HG03025 (cell line): ENCODE measurements around the gene MRPS7.
"Not testable (repeated sequence)": the region's sequence is repeated elsewhere in the genome, so short reads cannot be mapped to it uniquely, and the experiment has no call there.

Source experiments
- ATAC-seq: cut with Tn5 transposase; IDR thresholded peaks from one replicate; pipeline ENCODE4 v1.9.1; 2021; ENCODE audit warnings: mild to moderate bottlenecking, moderate library complexity; ENCODE audit not compliant: unreplicated experiment, low FRiP score

The MRPS7 gene

GRCh38 chr17:75242461-75243042 is 19.1 kb upstream of the MRPS7 start:
- no peak for ATAC-seq

GRCh38 chr17:75244133-75244866 is 17.4 kb upstream of the MRPS7 start:
- no peak for ATAC-seq

GRCh38 chr17:75245011-75245410 is 16.7 kb upstream of the MRPS7 start:
- ATAC-seq, result no peak

- no peak for ATAC-seq
Measured at GRCh38 chr17:75246404-75246803, 15.3 kb upstream of the MRPS7 start.

GRCh38 chr17:75249564-75249963 is 12.1 kb upstream of the MRPS7 start:
- ATAC-seq, result no peak

- peak; percentile 82 for ATAC-seq
Measured at GRCh38 chr17:75250009-75250471, 11.6 kb upstream of the MRPS7 start.

- no peak for ATAC-seq
Measured at GRCh38 chr17:75252039-75252816, 9.5 kb upstream of the MRPS7 start.

GRCh38 chr17:75255954-75256698 is 5.6 kb upstream of the MRPS7 start:
- ATAC-seq, result not testable (repeated sequence)

- ATAC-seq, result not testable (repeated sequence)
Measured at GRCh38 chr17:75257228-75257627, 4.5 kb upstream of the MRPS7 start.

GRCh38 chr17:75260641-75261335 is 891 bp upstream of the MRPS7 start:
- peak; percentile 16 for ATAC-seq

- ATAC-seq, result no peak
Measured at GRCh38 chr17:75262112-75262606, 480 bp downstream of the MRPS7 start.

GRCh38 chr17:75263055-75263454 is 1.4 kb downstream of the MRPS7 start:
- ATAC-seq, result no peak

GRCh38 chr17:75265614-75266315 is 4.1 kb downstream of the MRPS7 start:
- no peak for ATAC-seq

GRCh38 chr17:75266316-75267152 is 4.9 kb downstream of the MRPS7 start:
- ATAC-seq, result no peak

- ATAC-seq, result no peak
Measured at GRCh38 chr17:75267153-75267410, 5.4 kb downstream of the MRPS7 start.

GRCh38 chr17:75267411-75268232 is 5.9 kb downstream of the MRPS7 start:
- no peak for ATAC-seq

- no peak for ATAC-seq
Measured at GRCh38 chr17:75269844-75270217, 8.2 kb downstream of the MRPS7 start.
